Activated CD8-positive, alpha-beta T cell treated with anti-CD3 and anti-CD28 coated beads, Interleukin-2, amount 10 ng/mL, durations not matched to agents 7 days and 5 days (primary cell): ENCODE measurements around the gene HNMT. TPM values are rescaled to one million over a fixed set of nuclear protein-coding genes. Genes with fewer than 3 reads are reported as not detected.
"Not testable (repeated sequence)": the region's sequence is repeated elsewhere in the genome, so short reads cannot be mapped to it uniquely, and the experiment has no call there.

Source experiments
- ATAC-seq: fragments of 150-1000 bp; cut with Tn5 transposase; one replicate; pipeline ENCODE4 v1.10.0; 2021; ENCODE audit warnings: moderate library complexity
- CTCF ChIA-PET: fragments of 350-600 bp; sonication (Branson Sonifier 250); formaldehyde crosslinking; loops from one replicate; lab custom pipeline; 2021; ENCODE audit warnings: antibody characterized with exemption; lab: Charles Lee
- POLR2A ChIA-PET: fragments of 350-600 bp; sonication (Branson Sonifier 250); formaldehyde crosslinking; loops from one replicate; lab custom pipeline; 2021; ENCODE audit warnings: antibody characterized with exemption; lab: Charles Lee
- DNase-seq: peaks from one replicate; pipeline ENCODE4 v3.0.0-alpha.2; 2020
- H3K27ac Mint-ChIP-seq: one replicate; pipeline ENCODE4 v1.8.0; 2021; ENCODE audit warnings: mild to moderate bottlenecking, mixed read lengths
- H3K27me3 Mint-ChIP-seq: one replicate; pipeline ENCODE4 v1.8.0; 2021; ENCODE audit warnings: low read depth, mixed read lengths
- H3K36me3 Mint-ChIP-seq: one replicate; pipeline ENCODE4 v1.8.0; 2021; ENCODE audit warnings: low read depth, mixed read lengths
- H3K4me1 Mint-ChIP-seq: one replicate; pipeline ENCODE4 v1.8.0; 2021; ENCODE audit warnings: low read depth, mixed read lengths
- H3K4me3 Mint-ChIP-seq: one replicate; pipeline ENCODE4 v1.8.0; 2021; ENCODE audit warnings: mild to moderate bottlenecking, mixed read lengths
- H3K9me3 Mint-ChIP-seq: one replicate; pipeline ENCODE4 v1.8.0; 2022; ENCODE audit warnings: mixed read lengths; ENCODE audit not compliant: insufficient read depth
- total RNA-seq, 2 experiments: library from RNA; stranded (reverse); gene quantifications; one replicate each; pipeline ENCODE4 v1.2.3, GENCODE V29; 2021

HNMT gene
- total RNA-seq: not detected

DNA sequence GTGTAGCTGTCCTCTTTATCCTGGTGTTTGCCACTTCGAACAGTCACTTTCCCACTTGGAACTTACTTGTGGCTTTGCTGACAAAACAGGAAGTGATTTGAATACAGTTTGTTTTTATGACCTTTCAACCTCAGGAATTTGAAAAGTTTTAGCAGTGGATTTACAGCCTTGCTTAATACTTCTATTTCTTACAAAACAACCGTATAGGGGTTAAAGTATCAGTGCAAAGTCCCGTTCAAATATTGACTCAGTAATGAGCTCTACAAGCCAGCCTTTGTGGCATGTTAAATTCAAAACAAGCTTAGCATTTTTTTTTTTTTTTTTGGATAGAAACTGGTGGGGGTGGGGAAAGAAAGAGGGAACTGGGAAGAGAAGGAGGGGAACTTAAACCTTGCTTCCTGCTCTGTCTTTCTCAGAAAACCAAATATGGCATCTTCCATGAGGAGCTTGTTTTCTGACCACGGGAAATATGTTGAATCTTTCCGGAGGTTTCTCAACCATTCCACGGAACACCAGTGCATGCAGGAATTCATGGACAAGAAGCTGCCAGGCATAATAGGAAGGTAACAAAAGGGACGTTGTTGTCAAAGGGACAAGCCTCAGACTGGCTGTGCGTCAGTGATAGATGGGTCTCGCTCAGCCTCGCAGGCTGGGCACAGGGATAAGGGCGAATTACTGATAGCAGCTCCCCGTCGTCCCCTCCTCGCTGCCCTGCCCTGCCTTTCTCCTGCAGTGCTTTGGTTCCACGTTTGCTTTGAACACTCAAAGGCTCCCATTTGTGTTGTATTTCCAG, at the start of gene HNMT:
TSS of gene HNMT (plus strand) at position 408 of the 793 bp plus-strand sequence. CDS start at position 427, 19 bp downstream.
- H3K9me3 Mint-ChIP-seq: no peaks in the 10 kb centered on the region
- ATAC-seq (no peak), DNase-seq (no peak)
- H3K4me3 Mint-ChIP-seq: no peak within 1 kb of the TSS
- POLR2A ChIA-PET: no interaction called here
- CTCF ChIA-PET: no interaction called here
- no peak within 1 kb of the TSS for H3K27ac Mint-ChIP-seq
- H3K27me3 Mint-ChIP-seq: no peaks in the 10 kb centered on the region
- no peaks in the 10 kb centered on the region for H3K36me3 Mint-ChIP-seq
- no peaks in the 10 kb centered on the region for H3K4me1 Mint-ChIP-seq

GRCh38 chr2:137921105-137921880, 43.0 kb upstream of the HNMT start:
- Mint-ChIP-seq H3K9me3 (no peaks in the 10 kb centered on the region), H3K36me3 (no peaks in the 10 kb centered on the region), H3K4me1 (no peaks in the 10 kb centered on the region), H3K27me3 (no peaks in the 10 kb centered on the region), H3K4me3 (no peak overlapping the region), H3K27ac (no peak overlapping the region)
- ATAC-seq (no peak), DNase-seq (no peak)
- ChIA-PET CTCF (no interaction called here), POLR2A (no interaction called here)

DNA sequence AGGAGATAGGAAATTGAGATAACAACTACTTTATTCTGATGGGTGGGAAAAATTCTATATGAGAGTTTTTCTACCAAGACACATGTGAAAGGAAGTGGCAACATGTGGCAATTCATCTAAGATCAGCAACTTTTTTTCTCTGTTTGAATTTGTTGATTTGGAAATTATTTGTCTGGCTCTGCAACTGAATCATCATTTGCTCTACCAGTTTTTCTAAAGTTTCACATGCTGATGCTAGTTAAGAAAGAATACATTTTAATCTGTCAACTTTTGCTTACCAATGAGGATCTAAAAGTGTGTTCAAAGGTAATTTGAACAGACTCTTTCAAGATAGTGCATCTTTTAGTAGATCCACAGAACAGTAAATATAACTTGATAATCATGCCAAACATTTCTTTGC, 42.1 kb upstream of the HNMT start:
- H3K9me3 Mint-ChIP-seq, H3K4me1 Mint-ChIP-seq, H3K27me3 Mint-ChIP-seq, H3K4me3 Mint-ChIP-seq, POLR2A ChIA-PET, H3K36me3 Mint-ChIP-seq, ATAC-seq, DNase-seq, H3K27ac Mint-ChIP-seq, CTCF ChIA-PET: not testable (repeated sequence)

DNA sequence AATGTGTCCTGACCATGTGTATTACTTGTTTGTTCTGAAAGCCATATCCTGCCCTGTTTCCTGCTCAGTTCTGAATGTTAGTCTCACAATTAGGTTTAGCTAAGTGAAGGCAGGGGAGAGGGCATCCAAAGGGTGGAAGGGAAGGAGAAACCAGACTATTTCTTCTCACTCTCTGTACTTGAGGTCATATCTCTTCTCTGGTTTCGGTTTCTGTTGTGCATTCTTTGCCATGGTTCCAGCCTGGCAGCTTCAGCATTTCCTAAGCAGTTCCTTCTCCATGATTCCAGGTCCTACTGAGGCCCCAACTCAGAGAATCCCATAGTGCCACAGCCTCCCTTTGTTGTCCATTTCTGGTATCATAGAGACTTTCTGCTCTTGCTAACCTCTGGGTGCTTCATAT, 40.3 kb upstream of the HNMT start:
- no peak for ATAC-seq
- no peak for DNase-seq
- Mint-ChIP-seq H3K27ac (no peak overlapping the region), H3K36me3 (no peaks in the 10 kb centered on the region), H3K9me3 (no peaks in the 10 kb centered on the region), H3K4me1 (no peaks in the 10 kb centered on the region), H3K27me3 (no peaks in the 10 kb centered on the region), H3K4me3 (no peak overlapping the region)
- POLR2A ChIA-PET: no interaction called here
- CTCF ChIA-PET: no interaction called here

DNA sequence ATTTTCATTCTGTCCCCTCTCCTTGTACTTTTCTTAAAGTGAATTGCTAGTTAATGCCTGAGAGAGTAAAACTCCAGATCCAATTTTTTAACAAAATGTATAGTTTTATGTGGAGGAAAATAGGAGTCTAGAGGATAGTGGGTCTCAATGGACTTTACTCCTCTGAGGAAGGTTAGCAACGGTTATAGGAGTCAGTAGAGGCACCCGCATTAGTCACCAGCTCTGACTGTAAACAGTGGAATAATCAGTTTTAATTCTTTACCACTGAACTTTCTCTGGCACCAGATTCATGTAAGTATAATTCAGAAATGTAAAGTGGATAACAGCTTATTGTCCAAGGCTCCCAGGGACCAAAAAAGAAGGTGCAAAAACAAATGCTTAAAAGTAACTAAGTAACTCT, 38.7 kb upstream of the HNMT start:
- ATAC-seq: no peak
- no peaks in the 10 kb centered on the region for H3K36me3 Mint-ChIP-seq
- POLR2A ChIA-PET: no interaction called here
- H3K9me3 Mint-ChIP-seq: no peaks in the 10 kb centered on the region
- no peaks in the 10 kb centered on the region for H3K4me1 Mint-ChIP-seq
- CTCF ChIA-PET: no interaction called here
- H3K27ac Mint-ChIP-seq: no peak overlapping the region
- H3K27me3 Mint-ChIP-seq: no peaks in the 10 kb centered on the region
- no peak overlapping the region for H3K4me3 Mint-ChIP-seq
- no peak for DNase-seq

DNA sequence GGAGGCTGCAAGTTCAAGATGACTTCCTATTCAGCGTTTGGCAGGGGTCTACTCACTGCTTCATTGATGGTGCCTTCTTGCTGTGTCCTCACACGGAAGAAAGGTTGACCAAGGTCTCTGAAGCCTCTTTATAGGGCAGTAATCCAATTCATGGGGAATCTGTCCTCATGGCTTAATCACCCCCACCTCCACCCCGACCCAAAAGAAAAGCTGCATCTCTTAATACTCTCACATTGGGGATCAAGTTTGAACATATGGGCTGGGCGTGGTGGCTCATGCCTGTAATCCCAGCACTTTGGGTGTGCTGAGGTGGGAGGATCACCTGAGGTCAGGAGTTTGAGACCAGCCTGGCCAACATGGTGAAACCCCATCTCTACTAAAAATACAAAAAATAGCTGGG, 36.4 kb upstream of the HNMT start:
- Mint-ChIP-seq H3K36me3 (no peaks in the 10 kb centered on the region), H3K9me3 (no peaks in the 10 kb centered on the region), H3K27me3 (no peaks in the 10 kb centered on the region), H3K4me3 (no peak overlapping the region), H3K27ac (no peak overlapping the region), H3K4me1 (no peaks in the 10 kb centered on the region)
- no peak for ATAC-seq
- ChIA-PET POLR2A (no interaction called here), CTCF (no interaction called here)
- DNase-seq: no peak

- ATAC-seq (no peak), DNase-seq (no peak)
- Mint-ChIP-seq H3K36me3 (no peaks in the 10 kb centered on the region), H3K27ac (no peak overlapping the region), H3K27me3 (no peaks in the 10 kb centered on the region), H3K4me1 (no peaks in the 10 kb centered on the region), H3K4me3 (no peak overlapping the region), H3K9me3 (no peaks in the 10 kb centered on the region)
- ChIA-PET POLR2A (interaction anchor here (0.6 kb wide), 1 partner anchor 1192 kb away, joined by 3 read pairs; no protein-coding TSS in a partner anchor), CTCF (no interaction called here)
Measured at GRCh38 chr2:137928547-137929518, 35.4 kb upstream of the HNMT start.

DNA sequence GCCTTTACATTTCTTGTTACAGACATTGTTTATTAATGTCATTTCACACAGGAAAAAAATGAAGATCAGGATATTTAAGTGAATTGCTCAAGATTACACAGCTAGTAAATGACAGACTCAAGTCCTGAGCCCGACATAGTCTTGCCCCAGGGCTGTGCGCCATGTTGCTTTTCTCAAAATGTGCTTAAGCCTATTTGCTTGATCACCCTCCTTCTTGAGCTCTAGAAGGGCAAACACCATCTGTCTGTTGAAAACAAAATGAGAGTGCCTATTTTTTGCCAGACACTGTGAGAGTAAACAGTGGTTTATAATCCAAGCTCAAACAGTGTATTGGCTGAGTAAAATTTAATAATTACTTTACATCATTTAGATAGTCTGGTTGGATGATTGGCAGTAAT, 34.8 kb upstream of the HNMT start:
- Mint-ChIP-seq H3K36me3 (no peaks in the 10 kb centered on the region), H3K27me3 (no peaks in the 10 kb centered on the region), H3K9me3 (no peaks in the 10 kb centered on the region), H3K27ac (no peak overlapping the region), H3K4me1 (no peaks in the 10 kb centered on the region), H3K4me3 (no peak overlapping the region)
- ChIA-PET CTCF (no interaction called here), POLR2A (interaction anchor here (0.6 kb wide), 1 partner anchor 1193 kb away, joined by 3 read pairs; no protein-coding TSS in a partner anchor)
- no peak for ATAC-seq
- no peak for DNase-seq

- Mint-ChIP-seq H3K9me3 (no peaks in the 10 kb centered on the region), H3K4me3 (no peak overlapping the region), H3K4me1 (no peaks in the 10 kb centered on the region), H3K27me3 (no peaks in the 10 kb centered on the region), H3K36me3 (no peaks in the 10 kb centered on the region), H3K27ac (no peak overlapping the region)
- ChIA-PET CTCF (no interaction called here), POLR2A (no interaction called here)
- DNase-seq: no peak
- ATAC-seq: no peak
Measured at GRCh38 chr2:137930146-137930545, 34.1 kb upstream of the HNMT start.

DNA sequence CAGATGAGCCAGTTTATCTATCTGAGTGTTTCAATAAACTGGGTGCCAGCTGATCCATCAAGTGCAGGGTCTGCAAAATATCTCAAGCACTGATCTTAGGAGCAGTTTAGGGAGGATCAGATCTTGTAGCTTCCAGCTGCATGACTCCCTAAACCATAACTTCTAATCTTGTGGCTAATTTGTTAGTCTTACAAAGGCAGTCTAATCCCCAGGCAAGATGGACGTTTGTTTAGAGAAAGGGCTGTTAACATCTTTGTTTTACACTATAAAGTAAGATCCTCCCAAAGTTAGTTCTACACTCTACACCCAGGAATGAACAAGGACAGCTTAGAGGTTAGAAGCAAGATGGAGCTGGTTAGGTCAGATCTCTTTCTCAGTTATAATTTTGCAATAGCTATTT, 28.7 kb upstream of the HNMT start:
- no peaks in the 10 kb centered on the region for H3K4me1 Mint-ChIP-seq
- no peaks in the 10 kb centered on the region for H3K9me3 Mint-ChIP-seq
- no peaks in the 10 kb centered on the region for H3K36me3 Mint-ChIP-seq
- DNase-seq (no peak), ATAC-seq (no peak)
- no peak overlapping the region for H3K27ac Mint-ChIP-seq
- ChIA-PET CTCF (interaction anchor here (1.5 kb wide), 1 partner anchor 13 kb away, joined by 3 read pairs; no protein-coding TSS in a partner anchor), POLR2A (no interaction called here)
- no peak overlapping the region for H3K4me3 Mint-ChIP-seq
- H3K27me3 Mint-ChIP-seq: no peaks in the 10 kb centered on the region

- DNase-seq (no peak), ATAC-seq (no peak)
- no peaks in the 10 kb centered on the region for H3K27me3 Mint-ChIP-seq
- H3K9me3 Mint-ChIP-seq: no peaks in the 10 kb centered on the region
- POLR2A ChIA-PET: no interaction called here
- H3K27ac Mint-ChIP-seq: no peak overlapping the region
- no peaks in the 10 kb centered on the region for H3K4me1 Mint-ChIP-seq
- H3K4me3 Mint-ChIP-seq: no peak overlapping the region
- CTCF ChIA-PET: interaction anchor here (1.5 kb wide), 1 partner anchor 11 kb away, joined by 3 read pairs; no protein-coding TSS in a partner anchor
- no peaks in the 10 kb centered on the region for H3K36me3 Mint-ChIP-seq
Measured at GRCh38 chr2:137937246-137937645, 27.0 kb upstream of the HNMT start.
